ENCODE data around the gene RPL18A. TPM values are rescaled to one million over a fixed set of nuclear protein-coding genes. Genes with fewer than 3 reads are reported as not detected.

Gene RPL18A
- total and polyA plus RNA-seq, 2 experiments from 2014 or later = 1,314 to 2,829 TPM

DNA sequence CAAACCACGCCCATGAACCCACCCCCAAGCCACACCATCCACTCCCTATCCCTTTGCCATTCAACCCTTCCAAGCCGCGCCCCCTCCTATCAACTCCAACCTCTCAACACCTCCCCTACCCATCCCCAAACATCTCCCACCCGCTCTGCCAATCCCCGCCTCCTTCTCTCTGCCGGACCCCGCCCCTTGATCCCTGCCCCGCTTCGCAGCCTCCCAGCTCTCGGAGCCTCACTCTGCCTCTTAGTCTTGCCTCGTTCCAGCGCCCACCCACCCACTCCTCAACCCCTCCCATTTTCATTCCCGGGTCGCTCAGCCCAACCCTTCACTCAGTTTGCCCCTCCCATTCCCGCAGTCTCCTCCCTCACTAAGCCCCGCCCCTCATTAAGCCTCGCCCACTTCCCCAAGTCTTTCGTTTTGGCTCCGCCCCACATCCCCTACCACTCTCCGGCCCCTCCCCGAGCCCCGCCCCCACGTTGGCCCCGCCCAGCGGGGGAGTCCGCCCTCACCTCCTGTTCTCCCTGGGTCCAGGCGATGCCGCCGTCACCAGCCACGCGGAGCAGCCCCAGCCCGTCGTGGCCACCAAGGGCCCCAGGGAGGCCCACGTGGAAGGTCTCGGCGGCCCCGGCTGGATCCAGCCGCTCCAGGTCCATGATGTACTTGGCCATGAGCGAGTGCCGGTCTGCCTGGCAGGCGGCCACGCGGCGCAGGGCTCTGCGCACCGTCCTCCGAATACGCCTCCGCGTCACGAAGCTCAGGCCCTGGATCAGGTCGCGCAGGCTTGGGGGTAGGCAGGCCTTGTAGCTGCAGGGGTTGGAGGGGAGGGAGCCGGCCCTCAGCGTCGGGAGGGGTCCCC is 17.7 kb upstream of the RPL18A start:
- Histone ChIP-seq H2AFZ (peak overlapping the region; percentile 98), H3K4me2 (peak overlapping the region; percentile 96), H3K27ac (ENCODE audit: low read depth) (no peak overlapping the region), H3K9me2 (ENCODE audit: insufficient read depth) (no peaks in the 10 kb centered on the region), H3K4me1 (ENCODE audit: insufficient read depth) (no peaks in the 10 kb centered on the region; the same call in 1 of the 2 replicates), H3F3A (replicated peaks; ENCODE audit: low read depth) (no peaks in the 10 kb centered on the region), H3K36me3 (ENCODE audit: insufficient read depth) (no peaks in the 10 kb centered on the region), H4K20me1 (replicated peaks; ENCODE audit: insufficient read depth) (no peaks in the 10 kb centered on the region), H3K27me3 (ENCODE audit: insufficient read depth) (0 out of 2 replicates have a peak, but pooled peaks cover 10% of the 10 kb centered on the region), H3K4me3 (peak overlapping the region; percentile 73), H3K79me2 (replicated peaks; ENCODE audit: insufficient read depth) (no peaks in the 10 kb centered on the region)
- DNase-seq (ENCODE audit: low spot score) (peak; percentile 99), ATAC-seq (peak; percentile 85)
- Mint-ChIP-seq H3K36me3 (ENCODE audit: low read depth) (no peaks in the 10 kb centered on the region), H3K9me3 (no peaks in the 10 kb centered on the region), H3K27ac (no peak overlapping the region), H3K27me3 (ENCODE audit: insufficient read depth, low read depth, poor library complexity) (peaks cover 26% of the 10 kb centered on the region), H3K4me1 (peaks cover 7% of the 10 kb centered on the region), H3K4me3 (peak overlapping the region; percentile 71)
- TF ChIP-seq, protein P1, sequence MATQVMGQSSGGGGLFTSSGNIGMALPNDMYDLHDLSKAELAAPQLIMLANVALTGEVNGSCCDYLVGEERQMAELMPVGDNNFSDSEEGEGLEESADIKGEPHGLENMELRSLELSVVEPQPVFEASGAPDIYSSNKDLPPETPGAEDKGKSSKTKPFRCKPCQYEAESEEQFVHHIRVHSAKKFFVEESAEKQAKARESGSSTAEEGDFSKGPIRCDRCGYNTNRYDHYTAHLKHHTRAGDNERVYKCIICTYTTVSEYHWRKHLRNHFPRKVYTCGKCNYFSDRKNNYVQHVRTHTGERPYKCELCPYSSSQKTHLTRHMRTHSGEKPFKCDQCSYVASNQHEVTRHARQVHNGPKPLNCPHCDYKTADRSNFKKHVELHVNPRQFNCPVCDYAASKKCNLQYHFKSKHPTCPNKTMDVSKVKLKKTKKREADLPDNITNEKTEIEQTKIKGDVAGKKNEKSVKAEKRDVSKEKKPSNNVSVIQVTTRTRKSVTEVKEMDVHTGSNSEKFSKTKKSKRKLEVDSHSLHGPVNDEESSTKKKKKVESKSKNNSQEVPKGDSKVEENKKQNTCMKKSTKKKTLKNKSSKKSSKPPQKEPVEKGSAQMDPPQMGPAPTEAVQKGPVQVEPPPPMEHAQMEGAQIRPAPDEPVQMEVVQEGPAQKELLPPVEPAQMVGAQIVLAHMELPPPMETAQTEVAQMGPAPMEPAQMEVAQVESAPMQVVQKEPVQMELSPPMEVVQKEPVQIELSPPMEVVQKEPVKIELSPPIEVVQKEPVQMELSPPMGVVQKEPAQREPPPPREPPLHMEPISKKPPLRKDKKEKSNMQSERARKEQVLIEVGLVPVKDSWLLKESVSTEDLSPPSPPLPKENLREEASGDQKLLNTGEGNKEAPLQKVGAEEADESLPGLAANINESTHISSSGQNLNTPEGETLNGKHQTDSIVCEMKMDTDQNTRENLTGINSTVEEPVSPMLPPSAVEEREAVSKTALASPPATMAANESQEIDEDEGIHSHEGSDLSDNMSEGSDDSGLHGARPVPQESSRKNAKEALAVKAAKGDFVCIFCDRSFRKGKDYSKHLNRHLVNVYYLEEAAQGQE (IDR thresholded peaks at IDR 0.05; ENCODE audit: unreplicated experiment) = no peak
- TF ChIP-seq POLR2AphosphoS5 (IDR thresholded peaks at IDR 0.05; ENCODE audit: low read depth) (peak; percentile 90), EZH2 (IDR thresholded peaks at IDR 0.05; ENCODE audit: low read depth, unreplicated experiment) (no peak), NANOG (IDR thresholded peaks at IDR 0.05; ENCODE audit: borderline replicate concordance) (no peak), CREB1 (CRISPR knock-in tag; IDR thresholded peaks at IDR 0.05; ENCODE audit: low read depth) (peak; percentile 46; the same call in 1 of the 2 replicates)

DNA sequence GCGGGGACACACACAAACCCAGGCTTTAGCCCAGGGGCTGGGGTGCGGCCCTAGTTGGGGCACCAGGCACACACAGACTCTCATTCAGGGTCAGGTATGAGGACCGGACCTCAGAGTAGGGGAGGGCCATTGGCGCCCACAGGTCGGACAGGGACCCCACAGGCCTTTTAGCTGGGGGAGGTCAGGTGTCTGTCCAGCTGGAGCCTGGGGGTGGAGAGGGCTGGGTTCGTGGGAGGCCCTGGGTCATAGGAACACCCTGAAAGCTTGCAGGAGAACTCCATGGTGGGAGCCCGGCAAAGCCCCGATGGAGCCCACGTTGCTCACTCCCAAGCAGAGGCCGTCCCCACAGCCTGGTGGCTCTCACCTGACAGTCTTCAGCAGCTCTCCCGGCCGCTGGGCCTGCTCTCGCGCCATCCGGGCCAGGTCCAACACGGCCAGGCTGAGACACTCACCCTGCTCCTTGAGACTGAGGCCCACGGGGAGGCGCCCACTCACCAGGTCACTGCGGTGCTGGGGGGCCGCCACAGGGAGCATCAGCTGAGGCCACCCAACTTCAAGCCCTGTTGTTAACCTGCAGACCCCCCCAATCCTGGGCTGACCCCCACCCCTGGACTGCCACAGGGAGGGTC is 16.9 kb upstream of the RPL18A start:
- H3K4me1 Mint-ChIP-seq = peaks cover 7% of the 10 kb centered on the region
- peak; percentile 25 for ATAC-seq

More for the DNA sequence above, 16.9 kb upstream of the RPL18A start:
- DNase-seq (ENCODE audit: low spot score) = no peak
- Histone ChIP-seq H3K36me3 (ENCODE audit: insufficient read depth) (no peaks in the 10 kb centered on the region), H3K9me2 (ENCODE audit: insufficient read depth) (no peaks in the 10 kb centered on the region), H3K27me3 (ENCODE audit: insufficient read depth) (0 out of 2 replicates have a peak, but pooled peaks cover 10% of the 10 kb centered on the region), H4K20me1 (replicated peaks; ENCODE audit: insufficient read depth) (no peaks in the 10 kb centered on the region), H3K27ac (ENCODE audit: low read depth) (no peak overlapping the region), H3K4me1 (ENCODE audit: insufficient read depth) (no peaks in the 10 kb centered on the region; the same call in 1 of the 2 replicates), H3K4me2 (peak overlapping the region; percentile 93), H2AFZ (peak overlapping the region; percentile 81; the same call in 1 of the 2 replicates), H3K4me3 (peak overlapping the region; percentile 73), H3F3A (replicated peaks; ENCODE audit: low read depth) (0 out of 2 replicates have a peak, but pooled peaks cover under 1% of the 10 kb centered on the region), H3K79me2 (replicated peaks; ENCODE audit: insufficient read depth) (no peaks in the 10 kb centered on the region)
- TF ChIP-seq CREB1 (CRISPR knock-in tag; IDR thresholded peaks at IDR 0.05; ENCODE audit: low read depth) = no peak
- no peak for TF ChIP-seq POLR2AphosphoS5 (IDR thresholded peaks at IDR 0.05; ENCODE audit: low read depth)
- TF ChIP-seq, protein P2, sequence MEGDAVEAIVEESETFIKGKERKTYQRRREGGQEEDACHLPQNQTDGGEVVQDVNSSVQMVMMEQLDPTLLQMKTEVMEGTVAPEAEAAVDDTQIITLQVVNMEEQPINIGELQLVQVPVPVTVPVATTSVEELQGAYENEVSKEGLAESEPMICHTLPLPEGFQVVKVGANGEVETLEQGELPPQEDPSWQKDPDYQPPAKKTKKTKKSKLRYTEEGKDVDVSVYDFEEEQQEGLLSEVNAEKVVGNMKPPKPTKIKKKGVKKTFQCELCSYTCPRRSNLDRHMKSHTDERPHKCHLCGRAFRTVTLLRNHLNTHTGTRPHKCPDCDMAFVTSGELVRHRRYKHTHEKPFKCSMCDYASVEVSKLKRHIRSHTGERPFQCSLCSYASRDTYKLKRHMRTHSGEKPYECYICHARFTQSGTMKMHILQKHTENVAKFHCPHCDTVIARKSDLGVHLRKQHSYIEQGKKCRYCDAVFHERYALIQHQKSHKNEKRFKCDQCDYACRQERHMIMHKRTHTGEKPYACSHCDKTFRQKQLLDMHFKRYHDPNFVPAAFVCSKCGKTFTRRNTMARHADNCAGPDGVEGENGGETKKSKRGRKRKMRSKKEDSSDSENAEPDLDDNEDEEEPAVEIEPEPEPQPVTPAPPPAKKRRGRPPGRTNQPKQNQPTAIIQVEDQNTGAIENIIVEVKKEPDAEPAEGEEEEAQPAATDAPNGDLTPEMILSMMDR (conservative IDR thresholded peaks at IDR 0.05; ENCODE audit: low read depth in 2 of 2) = 0 out of 4 replicates have a peak, but pooled peaks of 1 of the 2 experiments have one; percentile 2
- TF ChIP-seq EZH2 (IDR thresholded peaks at IDR 0.05; ENCODE audit: low read depth, unreplicated experiment) = no peak
- TF ChIP-seq, protein P3, sequence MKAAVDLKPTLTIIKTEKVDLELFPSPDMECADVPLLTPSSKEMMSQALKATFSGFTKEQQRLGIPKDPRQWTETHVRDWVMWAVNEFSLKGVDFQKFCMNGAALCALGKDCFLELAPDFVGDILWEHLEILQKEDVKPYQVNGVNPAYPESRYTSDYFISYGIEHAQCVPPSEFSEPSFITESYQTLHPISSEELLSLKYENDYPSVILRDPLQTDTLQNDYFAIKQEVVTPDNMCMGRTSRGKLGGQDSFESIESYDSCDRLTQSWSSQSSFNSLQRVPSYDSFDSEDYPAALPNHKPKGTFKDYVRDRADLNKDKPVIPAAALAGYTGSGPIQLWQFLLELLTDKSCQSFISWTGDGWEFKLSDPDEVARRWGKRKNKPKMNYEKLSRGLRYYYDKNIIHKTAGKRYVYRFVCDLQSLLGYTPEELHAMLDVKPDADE (IDR thresholded peaks at IDR 0.05) = no peak
- no peak for TF ChIP-seq JUNB (IDR thresholded peaks at IDR 0.05; ENCODE audit: unreplicated experiment)
- peak overlapping the region; percentile 71 for H3K4me3 Mint-ChIP-seq
- no peaks in the 10 kb centered on the region for H3K36me3 Mint-ChIP-seq (ENCODE audit: low read depth)
- no peaks in the 10 kb centered on the region for H3K9me3 Mint-ChIP-seq
- no peak overlapping the region for H3K27ac Mint-ChIP-seq
- peaks cover 32% of the 10 kb centered on the region for H3K27me3 Mint-ChIP-seq (ENCODE audit: insufficient read depth, low read depth, poor library complexity)

Data from GM23338 (cell line).